K562 treated with DMSO at 1 percent for 4 hours (cell line): ENCODE data around the gene TPPP. TPM values are rescaled to one million over a fixed set of nuclear protein-coding genes. Genes with fewer than 3 reads are reported as not detected.

Experiments used
- total RNA-seq: library from RNA; unstranded; fragments of 300-600 nt; gene quantifications from 2 replicates; pipeline ENCODE4 v1.2.3, GENCODE V29; 2022; ENCODE audit not compliant: insufficient read depth

Gene TPPP
- total RNA-seq, result not detected in 2 replicates

GRCh38 chr5:693271-694041 lies at the start of gene TPPP:
TSS of gene TPPP (minus strand) at chr5:693352. CDS start at chr5:678060, 15,292 bp downstream.

DNA sequence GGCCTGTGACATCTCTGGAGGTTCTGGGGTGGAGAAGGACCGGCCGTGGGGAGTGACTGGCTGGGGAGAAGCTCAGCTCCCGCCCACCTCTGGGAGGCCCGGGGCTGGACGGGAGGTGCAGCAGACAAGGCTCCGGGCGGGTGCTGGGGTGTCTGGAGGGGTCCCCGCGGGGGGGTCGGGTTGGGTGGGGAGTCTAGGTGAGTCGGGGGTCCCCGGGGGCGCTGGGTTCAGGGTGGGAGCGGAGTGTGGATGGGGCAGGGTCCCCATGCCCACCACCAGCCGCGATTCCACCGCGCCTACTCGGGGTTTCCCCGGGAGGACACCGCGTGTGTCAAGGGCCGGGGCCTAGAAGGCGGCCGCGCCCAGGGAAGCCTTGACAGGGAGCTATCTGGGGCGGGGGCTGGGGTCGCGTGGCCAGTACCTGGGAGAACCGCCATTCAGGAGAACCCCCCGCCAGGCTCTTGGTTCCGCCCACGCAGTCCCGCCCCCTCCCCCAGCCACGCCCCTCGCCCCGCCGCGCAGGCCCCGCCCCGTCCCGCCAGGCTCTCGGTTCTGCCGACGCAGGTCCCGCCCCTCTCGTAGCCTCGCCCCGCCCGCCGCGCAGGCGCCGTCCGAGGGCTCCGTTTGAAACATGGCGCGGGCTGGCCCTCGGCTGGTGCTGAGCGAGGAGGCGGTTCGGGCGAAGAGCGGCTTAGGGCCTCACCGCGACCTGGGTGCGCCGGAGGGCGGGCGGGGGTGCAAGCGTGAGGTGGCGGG lies 81.2 kb downstream of the TPPP start, which contains the start of gene CEP72:
Gene CEP72 (plus strand): TSS at position 610 of the 756 bp plus-strand sequence. CDS start 22 bp downstream, at position 632.

Other genes starting within 250 kb of the TPPP start
- 2.8 and 3.3 TPM in 2 replicates for gene SLC9A3, start 168.9 kb downstream of the TPPP start, total RNA-seq
- 4.1 and 6.1 TPM in 2 replicates for gene CEP72, start 81.0 kb downstream of the TPPP start, total RNA-seq
- not detected in 2 replicates for gene ZDHHC11B, start 91.4 kb upstream of the TPPP start, total RNA-seq
- gene ZDHHC11, start 157.6 kb upstream of the TPPP start, total RNA-seq, result 0.74 and 0.82 TPM in 2 replicates
- gene BRD9, start 199.4 kb upstream of the TPPP start, total RNA-seq, result 13.7 and 20.0 TPM in 2 replicates
- 20.4 and 26.1 TPM in 2 replicates for gene TRIP13, start 199.5 kb upstream of the TPPP start, total RNA-seq